DND-41 (cell line): ENCODE data around the gene PDE3B.

Experiments used
- CTCF ChIP-seq: IDR thresholded peaks from 2 replicates; pipeline ENCODE4 v1.5.1; 2012; ENCODE audit warnings: borderline replicate concordance, low read length, moderate library complexity, mild to moderate bottlenecking; ENCODE audit not compliant: poor library complexity, severe bottlenecking; ENCODE audit errors: extremely low read depth
- EZH2 ChIP-seq: IDR thresholded peaks from 3 replicates; pipeline ENCODE4 v1.6.1; 2012; ENCODE audit warnings: borderline replicate concordance, low read depth, mild to moderate bottlenecking, moderate library complexity, low read length, inconsistent platforms; ENCODE audit not compliant: severe bottlenecking

- TF ChIP-seq CTCF = no peak
- no peak for TF ChIP-seq EZH2
Observed at GRCh38 chr11:14727215-14727614, 83.6 kb downstream of the PDE3B start.
